T-cell (primary cell): Measurements from ENCODE around the gene TRAF5. TPM values are rescaled to one million over a fixed set of nuclear protein-coding genes. Genes with fewer than 3 reads are reported as not detected.
"Not testable (repeated sequence)": the region's sequence is repeated elsewhere in the genome, so short reads cannot be mapped to it uniquely, and the experiment has no call there.

Source experiments
- ATAC-seq, 4 experiments: fragments of 200-7000 bp in 3 of 4; fragments of 150-1000 bp in 1 of 4; cut with Tn5 transposase; replicated peaks in 1 of 4; 1 replicate in 3 of 4; 2 replicates in 1 of 4; pipeline ENCODE4 v1.10.0; 2021; ENCODE audit warnings: moderate library complexity in 3 of 4, mild to moderate bottlenecking in 2 of 4, moderate number of reproducible peaks in 1 of 4
- CTCF ChIA-PET, 2 donors: fragments of 300-600 bp; sonication (Branson Sonifier 250); formaldehyde crosslinking; loops; one replicate each; lab custom pipeline; 2022; ENCODE audit warnings: antibody characterized with exemption in 2 of 2; lab: Charles Lee
- POLR2A ChIA-PET, 2 donors: fragments of 300-600 bp; sonication (Branson Sonifier 250); formaldehyde crosslinking; loops; one replicate each; lab custom pipeline; 2022; ENCODE audit warnings: antibody characterized with exemption in 2 of 2; lab: Charles Lee
- DNase-seq, 35 experiments: peaks; one replicate each; pipeline versions ENCODE4 v3.0.0 to v3.0.0-alpha.2; 2013 to 2023
- H3K27ac ChIP-seq: one replicate; pipeline ENCODE4 v1.5.1; 2013; ENCODE audit warnings: low read length
- H3K27me3 ChIP-seq, 2 experiments: replicated peaks in 1 of 2; 1 replicate in 1 of 2; 2 replicates in 1 of 2; pipeline versions ENCODE4 v1.6.1 to v1.7.0; 2013; ENCODE audit warnings: low read length in 1 of 2, mixed read lengths in 1 of 2; ENCODE audit not compliant: control insufficient read depth in 2 of 2, insufficient read depth in 2 of 2; ENCODE audit errors: extremely low read depth in 1 of 2
- H3K36me3 ChIP-seq, 2 donors: 1 replicate in 1 of 2; 2 replicates in 1 of 2; pipeline versions ENCODE4 v1.6.1 to v1.7.0; 2013; ENCODE audit warnings: low read length in 1 of 2; ENCODE audit not compliant: control insufficient read depth in 2 of 2, insufficient read depth in 1 of 2; ENCODE audit errors: extremely low read depth in 1 of 2
- H3K4me1 ChIP-seq, 2 experiments: 1 replicate in 1 of 2; 2 replicates in 1 of 2; pipeline versions ENCODE4 v1.6.1 to v1.7.0; 2013; ENCODE audit warnings: low read length in 2 of 2, mixed read lengths in 1 of 2; ENCODE audit not compliant: insufficient read depth in 2 of 2, control insufficient read depth in 1 of 2; ENCODE audit errors: extremely low read depth in 1 of 2
- H3K4me3 ChIP-seq, 2 donors: 1 replicate in 1 of 2; 2 replicates in 1 of 2; pipeline versions ENCODE4 v1.5.1 to v1.7.0; 2013; ENCODE audit warnings: mild to moderate bottlenecking in 2 of 2, low read length in 1 of 2, moderate library complexity in 1 of 2; ENCODE audit not compliant: control insufficient read depth in 1 of 2; ENCODE audit errors: extremely low read depth in 1 of 2
- H3K9me3 ChIP-seq: 2 replicates; pipeline ENCODE4 v1.7.0; 2013
- H3K27ac Mint-ChIP-seq, 2 donors: one replicate each; pipeline ENCODE4 v1.8.0; 2020 to 2021; ENCODE audit warnings: mild to moderate bottlenecking in 2 of 2, mixed read lengths in 2 of 2
- H3K27me3 Mint-ChIP-seq, 2 donors: one replicate each; pipeline ENCODE4 v1.8.0; 2021 to 2022; ENCODE audit warnings: mixed read lengths in 2 of 2
- H3K36me3 Mint-ChIP-seq: one replicate; pipeline ENCODE4 v1.8.0; 2021; ENCODE audit warnings: mixed read lengths
- H3K4me1 Mint-ChIP-seq, 3 donors: one replicate each; pipeline ENCODE4 v1.8.0; 2020 to 2022; ENCODE audit warnings: mixed read lengths in 3 of 3, mild to moderate bottlenecking in 1 of 3
- H3K4me3 Mint-ChIP-seq, 3 donors: one replicate each; pipeline ENCODE4 v1.8.0; 2020 to 2022; ENCODE audit warnings: mild to moderate bottlenecking in 3 of 3, mixed read lengths in 3 of 3, moderate library complexity in 3 of 3
- H3K9me3 Mint-ChIP-seq, 3 donors: one replicate each; pipeline ENCODE4 v1.8.0; 2020 to 2022; ENCODE audit warnings: mixed read lengths in 3 of 3
- WGBS: methylation state at CpG from one replicate; pipeline ENCODE4 v1.1.5; 2013; ENCODE audit warnings: missing lambda C conversion rate; ENCODE audit not compliant: insufficient coverage; 5-methylcytosine and 5-hydroxymethylcytosine counted together
- total RNA-seq, 35 experiments: library from RNA in 6 of 35; stranded (reverse) in 6 of 35; fragments of 120-200 nt in 1 of 35; gene quantifications; one replicate each; pipeline versions ENCODE4 v1.2.1 to v1.2.4 and lab custom pipeline; 2013 to 2026

TRAF5 gene
- total RNA-seq, 5 donors from 2014 or later (not counting 1 experiment from before 2014, with no cell fraction given): 49.5 to 64.5 (median 57.2) TPM

- ATAC-seq, H3K36me3 ChIP-seq, H3K4me3 Mint-ChIP-seq, POLR2A ChIA-PET, H3K9me3 Mint-ChIP-seq, DNase-seq, H3K4me1 ChIP-seq, CTCF ChIA-PET, H3K27me3 ChIP-seq, H3K9me3 ChIP-seq, H3K27ac Mint-ChIP-seq, H3K27ac ChIP-seq, H3K4me3 ChIP-seq, H3K4me1 Mint-ChIP-seq, H3K27me3 Mint-ChIP-seq: not testable (repeated sequence)
- peaks cover 20% of the 10 kb centered on the region for H3K36me3 Mint-ChIP-seq
- 87% methylated on average over 4 of the region's 7 CpGs for WGBS
These were observed 64.2 kb downstream of the TRAF5 start for GRCh38 chr1:211390829-211391228.

- no peaks in the 10 kb centered on the region for H3K4me1 ChIP-seq
- H3K36me3 ChIP-seq: no peaks in the 10 kb centered on the region
- WGBS: no CpG with 5 or more reads among the region's 1 CpG
These were observed 66.6 kb downstream of the TRAF5 start for GRCh38 chr1:211393203-211393602.

DNA sequence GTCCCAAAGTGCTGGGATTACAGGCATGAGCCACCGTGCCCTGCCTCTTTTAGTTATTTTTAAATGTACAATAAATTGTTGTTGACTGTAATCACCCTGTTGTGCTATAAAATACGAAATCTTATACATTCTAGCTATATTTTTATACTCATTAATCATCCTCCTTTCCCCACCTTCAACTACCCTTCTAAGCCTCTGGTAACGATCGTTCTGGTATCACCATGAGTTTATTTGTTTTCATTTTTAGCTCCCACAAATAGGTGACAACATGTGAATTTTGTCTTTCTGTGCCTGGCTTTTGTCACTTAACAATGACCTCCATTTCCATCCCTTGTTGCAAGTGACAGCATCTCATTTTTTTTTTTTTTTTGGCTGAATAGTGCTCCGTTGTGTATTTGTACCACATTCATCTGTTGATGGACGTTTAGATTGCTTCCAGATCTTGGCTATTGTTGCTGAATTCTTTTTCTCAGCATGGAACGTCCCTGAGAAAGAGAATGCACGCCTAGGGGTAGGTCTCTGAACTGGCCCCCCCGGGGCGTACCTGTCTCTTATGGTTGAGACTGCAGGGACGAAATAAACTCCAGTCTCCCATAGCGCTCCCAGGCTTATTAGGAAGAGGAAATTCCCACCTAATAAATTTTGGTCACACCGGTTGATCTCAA lies 71.8 kb downstream of the TRAF5 start:
- ChIA-PET POLR2A (interaction anchor here in 1 of 2 donors (0.6 kb wide), 1 partner anchor 169 kb away, joined by 4 read pairs; no protein-coding TSS in a partner anchor), CTCF (interaction anchor here in 1 of 2 donors (0.7 kb wide), 1 partner anchor 227 kb away, joined by 3 read pairs; no protein-coding TSS in a partner anchor)
- H3K4me3 ChIP-seq, H3K4me3 Mint-ChIP-seq, H3K27ac Mint-ChIP-seq, H3K27me3 ChIP-seq, H3K4me1 Mint-ChIP-seq, H3K36me3 ChIP-seq, H3K4me1 ChIP-seq, DNase-seq, H3K9me3 ChIP-seq, H3K27me3 Mint-ChIP-seq, ATAC-seq, H3K27ac ChIP-seq: not testable (repeated sequence)
- 100% methylated on average over 2 of the region's 13 CpGs for WGBS
- peaks cover 3 to 12% (median 6%) of the 10 kb centered on the region in 3 donors for H3K9me3 Mint-ChIP-seq
- H3K36me3 Mint-ChIP-seq: peaks cover 49% of the 10 kb centered on the region

More at GRCh38 chr1:211393203-211393602, 66.6 kb downstream of the TRAF5 start:
- Mint-ChIP-seq H3K9me3 (no peaks in the 10 kb centered on the region), H3K27me3 (no peaks in the 10 kb centered on the region), H3K36me3 (peaks cover 25% of the 10 kb centered on the region), H3K4me1 (no peaks in the 10 kb centered on the region), H3K4me3 (no peak overlapping the region), H3K27ac (no peak overlapping the region)
- DNase-seq: no peak
- H3K27me3 ChIP-seq: no peaks in the 10 kb centered on the region
- no peak for ATAC-seq
- ChIA-PET CTCF (no interaction called here), POLR2A (no interaction called here)
- H3K9me3 ChIP-seq: no peaks in the 10 kb centered on the region
- no peak overlapping the region for H3K27ac ChIP-seq
- no peak overlapping the region for H3K4me3 ChIP-seq

- not testable (repeated sequence) for DNase-seq
These were observed 73.3 kb downstream of the TRAF5 start for GRCh38 chr1:211399851-211400393.

GRCh38 chr1:211401751-211402150 lies 75.1 kb downstream of the TRAF5 start:
- DNase-seq, ATAC-seq: not testable (repeated sequence)
- WGBS: 100% methylated on average over 1 of the region's 1 CpG

More at GRCh38 chr1:211399851-211400393, 73.3 kb downstream of the TRAF5 start:
- H3K4me1 Mint-ChIP-seq, H3K4me3 Mint-ChIP-seq, H3K27ac Mint-ChIP-seq, H3K4me1 ChIP-seq, H3K27ac ChIP-seq, H3K27me3 ChIP-seq, H3K9me3 ChIP-seq, POLR2A ChIA-PET, CTCF ChIA-PET, H3K36me3 ChIP-seq, H3K4me3 ChIP-seq, H3K27me3 Mint-ChIP-seq, ATAC-seq: not testable (repeated sequence)
- 94% methylated on average over 7 of the region's 13 CpGs for WGBS
- Mint-ChIP-seq H3K9me3 (peaks cover 3 to 14% (median 9%) of the 10 kb centered on the region in 3 donors), H3K36me3 (peaks cover 57% of the 10 kb centered on the region)

GRCh38 chr1:211406086-211406485 lies 79.5 kb downstream of the TRAF5 start:
- CTCF ChIA-PET: not testable (repeated sequence)
- no CpG with 5 or more reads among the region's 3 CpGs for WGBS
- peaks cover 64% of the 10 kb centered on the region for H3K36me3 Mint-ChIP-seq

More at GRCh38 chr1:211401751-211402150, 75.1 kb downstream of the TRAF5 start:
- peaks cover 72% of the 10 kb centered on the region for H3K36me3 Mint-ChIP-seq
- H3K27me3 Mint-ChIP-seq, H3K4me1 ChIP-seq, H3K4me3 Mint-ChIP-seq, H3K4me1 Mint-ChIP-seq, H3K4me3 ChIP-seq, CTCF ChIA-PET, H3K27me3 ChIP-seq, H3K27ac ChIP-seq, H3K9me3 ChIP-seq, H3K27ac Mint-ChIP-seq, H3K36me3 ChIP-seq: not testable (repeated sequence)
- peaks cover 5 to 24% (median 13%) of the 10 kb centered on the region in 3 donors for H3K9me3 Mint-ChIP-seq
- POLR2A ChIA-PET: interaction anchor here in 1 of 2 donors (0.6 kb wide), 1 partner anchor 210 kb away, joined by 5 read pairs; no protein-coding TSS in a partner anchor

More at GRCh38 chr1:211406086-211406485, 79.5 kb downstream of the TRAF5 start:
- POLR2A ChIA-PET, H3K4me3 Mint-ChIP-seq, H3K27ac Mint-ChIP-seq, DNase-seq, H3K27ac ChIP-seq, H3K27me3 ChIP-seq, H3K9me3 ChIP-seq, H3K4me1 ChIP-seq, H3K4me3 ChIP-seq, ATAC-seq, H3K36me3 ChIP-seq, H3K27me3 Mint-ChIP-seq: not testable (repeated sequence)
- peaks cover 16 to 22% (median 22%) of the 10 kb centered on the region in 3 donors for H3K4me1 Mint-ChIP-seq
- peaks cover 9 to 35% (median 13%) of the 10 kb centered on the region in 3 donors for H3K9me3 Mint-ChIP-seq
